ENCODE results near the gene EMSY. TPM values are rescaled to one million over a fixed set of nuclear protein-coding genes. Genes with fewer than 3 reads are reported as not detected.

The EMSY gene
- total RNA-seq, 4 donors from 2014 or later = 18.8 to 43.6 (median 19.9) TPM

DNA sequence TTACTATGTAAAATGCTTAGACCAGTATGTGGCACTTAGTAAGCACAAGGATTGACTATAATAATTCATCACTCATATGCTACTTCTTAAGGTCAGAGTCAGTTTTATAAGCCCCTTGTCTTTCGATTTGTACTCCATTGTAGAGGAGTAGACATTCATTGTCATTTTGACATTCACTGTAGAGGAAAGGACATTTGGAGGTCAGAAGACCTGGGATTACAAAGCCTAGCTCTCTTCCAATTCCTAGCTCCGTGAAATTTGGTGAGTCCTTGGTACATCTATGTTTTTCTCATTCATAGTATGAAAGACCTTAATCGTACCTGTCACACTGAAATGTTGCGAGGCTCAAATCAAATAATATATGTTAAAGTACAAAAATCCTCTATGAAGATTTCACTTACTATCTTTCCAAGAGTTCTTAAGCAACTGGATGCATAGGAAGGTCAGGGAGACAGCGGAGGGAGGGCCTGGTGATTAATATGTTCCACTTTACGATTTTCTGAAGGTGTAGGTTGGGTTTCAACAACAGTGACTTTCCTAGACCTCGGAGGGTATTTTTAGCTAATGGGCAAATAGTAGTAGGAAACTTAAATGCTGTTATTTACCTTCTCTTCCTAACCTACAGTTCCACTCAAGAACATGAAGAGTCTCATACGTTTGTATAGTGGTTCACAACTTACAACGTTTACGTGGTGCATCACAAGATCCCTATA lies 1.4 kb upstream of the EMSY start:
- Histone ChIP-seq H3K27ac (peak overlapping the region; percentile 97 to 98 (median 97)), H3K36me3 (peaks cover 0 to 16% of the 10 kb centered on the region in 2 donors), H3K9me3 (no peaks in the 10 kb centered on the region), H3K4me1 (peaks cover 16 to 25% of the 10 kb centered on the region in 2 donors), H3K4me3 (peak overlapping the region; percentile 81 to 99 (median 98)), H3K27me3 (no peaks in the 10 kb centered on the region)
- TF ChIP-seq POLR2A (IDR thresholded peaks at IDR 0.05) = no peak
- TF ChIP-seq, protein P1, sequence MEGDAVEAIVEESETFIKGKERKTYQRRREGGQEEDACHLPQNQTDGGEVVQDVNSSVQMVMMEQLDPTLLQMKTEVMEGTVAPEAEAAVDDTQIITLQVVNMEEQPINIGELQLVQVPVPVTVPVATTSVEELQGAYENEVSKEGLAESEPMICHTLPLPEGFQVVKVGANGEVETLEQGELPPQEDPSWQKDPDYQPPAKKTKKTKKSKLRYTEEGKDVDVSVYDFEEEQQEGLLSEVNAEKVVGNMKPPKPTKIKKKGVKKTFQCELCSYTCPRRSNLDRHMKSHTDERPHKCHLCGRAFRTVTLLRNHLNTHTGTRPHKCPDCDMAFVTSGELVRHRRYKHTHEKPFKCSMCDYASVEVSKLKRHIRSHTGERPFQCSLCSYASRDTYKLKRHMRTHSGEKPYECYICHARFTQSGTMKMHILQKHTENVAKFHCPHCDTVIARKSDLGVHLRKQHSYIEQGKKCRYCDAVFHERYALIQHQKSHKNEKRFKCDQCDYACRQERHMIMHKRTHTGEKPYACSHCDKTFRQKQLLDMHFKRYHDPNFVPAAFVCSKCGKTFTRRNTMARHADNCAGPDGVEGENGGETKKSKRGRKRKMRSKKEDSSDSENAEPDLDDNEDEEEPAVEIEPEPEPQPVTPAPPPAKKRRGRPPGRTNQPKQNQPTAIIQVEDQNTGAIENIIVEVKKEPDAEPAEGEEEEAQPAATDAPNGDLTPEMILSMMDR (IDR thresholded peaks at IDR 0.05 in 4 of 5, conservative IDR thresholded peaks at IDR 0.05 in 1 of 5) = no peak
- no peak for DNase-seq
- no peak for ATAC-seq
- intact Hi-C loops (cut with DNase I; ENCODE audit: low total_unique reads) (loop anchor here (10.0 kb wide), 1 partner anchor 629 kb away; the partner anchor contains the start of gene UVRAG), in situ Hi-C loops (cut with MboI; ENCODE audit: low sequenced_read_pairs in 4 of 4) (loop anchor here in 2 of 4 donors (5.0 to 10.0 kb wide), 3 partner anchors 56 to 209 kb away; partner anchors contain the start of genes GVQW3 (in 1 of the 2) and THAP12 (in 1 of the 2))

DNA sequence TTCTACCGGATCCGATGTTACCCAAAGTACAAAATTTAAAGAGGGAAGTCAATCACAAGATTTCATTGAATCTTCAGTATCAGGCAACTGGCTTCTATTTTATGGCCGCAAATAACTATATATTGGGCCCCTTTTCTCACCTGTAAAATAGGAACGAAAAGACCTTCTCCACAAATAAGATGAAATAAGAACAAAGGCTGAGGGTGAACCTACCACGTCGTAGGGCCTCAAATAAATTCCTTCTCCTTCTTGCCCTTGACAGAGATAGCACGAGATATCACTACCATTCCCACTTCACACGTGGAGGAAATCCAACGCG lies 794 bp upstream of the EMSY start:
- H3K4me3 ChIP-seq = peak overlapping the region; percentile 81 to 99 (median 98)
- H3K27me3 ChIP-seq = no peaks in the 10 kb centered on the region
- no peak for ATAC-seq
- intact Hi-C loops (cut with DNase I; ENCODE audit: low total_unique reads) = loop anchor here (1.0 to 10.0 kb wide), 3 partner anchors 63 to 629 kb away; partner anchors contain the start of genes GVQW3, THAP12, UVRAG and WNT11
- H3K27ac ChIP-seq = peak overlapping the region; percentile 97 to 98 (median 97)
- in situ Hi-C loops (cut with MboI; ENCODE audit: low sequenced_read_pairs in 4 of 4) = loop anchor here in 2 of 4 donors (5.0 to 10.0 kb wide), 3 partner anchors 57 to 209 kb away; partner anchors contain the start of genes GVQW3 (in 1 of the 2) and THAP12 (in 1 of the 2)
- peaks cover 0 to 20% of the 10 kb centered on the region in 2 donors for H3K36me3 ChIP-seq
- H3K9me3 ChIP-seq = no peaks in the 10 kb centered on the region
- TF ChIP-seq, protein P1 (IDR thresholded peaks at IDR 0.05 in 4 of 5, conservative IDR thresholded peaks at IDR 0.05 in 1 of 5) = no peak
- TF ChIP-seq POLR2A (IDR thresholded peaks at IDR 0.05) = no peak
- DNase-seq = no peak
- H3K4me1 ChIP-seq = peaks cover 16 to 25% of the 10 kb centered on the region in 2 donors

DNA sequence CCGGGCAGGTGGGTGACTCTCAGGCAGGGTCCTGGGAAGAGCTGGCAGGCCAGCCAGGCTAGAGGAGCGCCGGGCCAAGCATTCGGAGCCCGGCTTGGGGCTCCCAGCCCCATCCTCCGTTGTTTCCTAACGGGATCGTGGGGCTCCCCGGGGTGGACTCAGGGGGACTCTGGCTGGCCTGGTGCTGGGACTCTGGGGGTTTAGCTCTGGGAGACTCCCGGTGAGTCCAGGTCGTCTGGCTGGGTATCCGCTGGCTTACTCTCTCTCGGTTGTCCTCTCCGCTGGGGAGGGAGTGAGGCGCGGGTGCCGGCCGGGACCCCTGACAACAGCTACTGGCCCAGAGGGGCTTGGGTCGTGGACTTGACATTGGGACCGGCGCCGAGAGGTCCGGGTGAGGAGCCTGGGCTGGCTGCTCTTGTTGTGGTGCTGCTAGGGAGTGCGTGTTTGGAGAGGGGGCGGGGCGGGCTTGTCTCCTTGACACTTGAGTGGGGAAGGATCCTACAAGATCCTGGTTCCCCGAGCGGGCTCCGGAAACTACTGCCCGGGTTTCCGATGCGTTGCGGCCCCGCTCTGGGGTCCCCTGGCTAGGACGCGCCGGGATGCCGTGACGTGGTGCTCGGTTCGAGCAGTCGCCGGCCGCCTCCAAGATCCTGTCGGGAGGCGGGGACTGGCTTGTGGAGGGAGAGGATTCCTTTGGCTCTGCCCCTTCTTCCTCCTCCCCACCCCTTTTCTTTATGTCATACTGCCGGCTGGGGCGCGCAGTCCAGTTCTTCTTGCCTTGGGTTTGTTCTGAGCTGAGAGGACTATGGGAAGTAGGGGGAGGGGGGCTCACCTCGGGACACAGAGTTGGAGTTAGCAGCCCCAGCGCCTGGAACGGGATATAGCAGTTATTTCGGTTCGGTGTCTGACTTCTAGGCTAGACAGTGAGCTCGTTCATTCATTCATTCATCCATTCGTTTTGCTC lies 585 bp downstream of the EMSY start:
- in situ Hi-C loops (cut with MboI; ENCODE audit: low sequenced_read_pairs in 4 of 4) (loop anchor here in 1 of 4 donors (10.0 kb wide), 1 partner anchor 211 kb away; no protein-coding TSS in a partner anchor), intact Hi-C loops (cut with DNase I; ENCODE audit: low total_unique reads) (loop anchor here (2.0 to 10.0 kb wide), 2 partner anchors 239 to 631 kb away; partner anchors contain the start of genes UVRAG and WNT11)
- TF ChIP-seq, protein P1 (IDR thresholded peaks at IDR 0.05 in 4 of 5, conservative IDR thresholded peaks at IDR 0.05 in 1 of 5) = peak in 1 of 5 experiments; percentile 14
- TF ChIP-seq POLR2A (IDR thresholded peaks at IDR 0.05) = peak; percentile 52 to 59

DNA sequence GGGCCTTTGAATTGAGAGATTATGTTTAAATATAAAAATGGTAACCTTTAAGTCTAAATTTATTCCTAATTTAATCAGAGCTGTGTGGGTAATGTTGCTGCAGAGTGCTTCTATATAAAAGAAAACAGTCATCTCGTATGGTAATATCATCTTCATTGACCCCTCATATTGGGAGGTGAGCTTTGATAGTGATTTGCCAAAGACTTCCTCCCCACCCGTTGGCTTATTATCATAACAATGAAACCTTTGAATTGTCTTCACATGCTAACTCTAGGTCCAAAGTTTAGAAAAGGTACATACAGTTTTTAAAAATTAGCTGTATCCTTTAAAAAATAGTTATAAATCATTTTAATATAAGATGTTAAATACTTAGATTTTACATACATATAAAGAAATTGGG lies 3.7 kb downstream of the EMSY start:
- Histone ChIP-seq H3K27me3 (no peaks in the 10 kb centered on the region), H3K4me3 (no peak overlapping the region), H3K4me1 (peaks cover 9 to 13% of the 10 kb centered on the region in 2 donors), H3K27ac (no peak overlapping the region), H3K9me3 (no peaks in the 10 kb centered on the region), H3K36me3 (peaks cover 0 to 38% of the 10 kb centered on the region in 2 donors)
- ATAC-seq (no peak), DNase-seq (no peak)
- in situ Hi-C loops (cut with MboI; ENCODE audit: low sequenced_read_pairs in 4 of 4) = loop anchor here in 1 of 4 donors (10.0 kb wide), 1 partner anchor 214 kb away; no protein-coding TSS in a partner anchor
- TF ChIP-seq, protein P1 (IDR thresholded peaks at IDR 0.05 in 4 of 5, conservative IDR thresholded peaks at IDR 0.05 in 1 of 5) = no peak
- TF ChIP-seq POLR2A (IDR thresholded peaks at IDR 0.05) = no peak
- intact Hi-C loops (cut with DNase I; ENCODE audit: low total_unique reads) = loop anchor here (10.0 kb wide), 1 partner anchor 634 kb away; the partner anchor contains the start of gene UVRAG

More for the DNA sequence above, 585 bp downstream of the EMSY start:
- Histone ChIP-seq H3K36me3 (peaks cover 0 to 20% of the 10 kb centered on the region in 2 donors), H3K4me1 (peaks cover 16 to 25% of the 10 kb centered on the region in 2 donors), H3K4me3 (peak overlapping the region; percentile 97 to 99 (median 99)), H3K27ac (peak overlapping the region; percentile 97 to 98 (median 97)), H3K27me3 (no peaks in the 10 kb centered on the region), H3K9me3 (no peaks in the 10 kb centered on the region)
- ATAC-seq (peak; percentile 23 to 42), DNase-seq (peak; percentile 47 to 59)

All from gastrocnemius medialis (tissue), 4 donors.